HG02970 (cell line): ENCODE measurements around the gene BRF1.

Source experiments
- ATAC-seq: cut with Tn5 transposase; IDR thresholded peaks from one replicate; pipeline ENCODE4 v1.9.1; 2021; ENCODE audit warnings: mild to moderate bottlenecking, moderate library complexity, moderate number of reproducible peaks; ENCODE audit not compliant: unreplicated experiment, low FRiP score

BRF1 gene

GRCh38 chr14:105201156-105201924 lies 99.5 kb downstream of the BRF1 start:
- ATAC-seq, result no peak

GRCh38 chr14:105200641-105201040 lies 100.2 kb downstream of the BRF1 start:
- no peak for ATAC-seq

DNA sequence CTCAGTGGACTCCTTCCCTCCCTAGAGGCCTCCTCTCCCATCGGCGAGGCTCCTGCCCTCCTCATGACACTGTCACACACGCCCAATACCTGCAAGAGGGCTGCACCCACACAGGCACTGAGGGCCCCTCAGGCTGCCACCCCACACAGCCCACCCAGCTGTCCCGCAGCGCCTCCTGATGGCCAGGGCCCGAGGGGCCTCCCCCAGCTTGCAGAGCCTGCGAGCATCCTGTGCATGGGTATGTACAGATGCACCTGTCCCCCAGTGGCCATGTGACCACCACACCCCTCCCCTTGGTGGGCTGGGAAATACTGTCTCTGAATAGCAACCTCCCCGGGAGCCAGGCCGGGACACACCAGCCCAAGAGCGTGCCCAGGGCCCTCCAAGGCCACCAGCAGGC lies 100.7 kb downstream of the BRF1 start:
- no peak for ATAC-seq

GRCh38 chr14:105199093-105199492 lies 101.7 kb downstream of the BRF1 start:
- ATAC-seq, result no peak

DNA sequence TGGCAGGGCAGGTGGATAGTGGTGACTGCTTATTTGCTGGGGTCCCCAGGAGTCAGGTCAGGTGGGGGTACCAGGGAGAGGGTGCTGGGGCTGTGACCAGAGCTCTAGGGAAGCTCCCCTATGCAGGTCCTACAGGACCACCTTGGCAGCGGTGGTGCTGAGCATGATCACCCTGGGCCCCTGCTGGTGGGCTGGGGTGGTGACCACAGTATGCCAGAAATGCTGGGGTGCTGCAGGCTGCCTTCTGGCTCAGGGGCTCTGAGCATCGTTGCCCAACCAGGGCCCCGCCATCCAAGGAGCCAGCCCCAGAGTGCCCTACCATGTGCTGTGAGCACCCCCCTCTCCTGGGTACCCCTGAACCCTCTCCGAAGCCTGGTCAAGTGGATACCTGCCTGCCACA lies 102.2 kb downstream of the BRF1 start:
- ATAC-seq, result no peak

DNA sequence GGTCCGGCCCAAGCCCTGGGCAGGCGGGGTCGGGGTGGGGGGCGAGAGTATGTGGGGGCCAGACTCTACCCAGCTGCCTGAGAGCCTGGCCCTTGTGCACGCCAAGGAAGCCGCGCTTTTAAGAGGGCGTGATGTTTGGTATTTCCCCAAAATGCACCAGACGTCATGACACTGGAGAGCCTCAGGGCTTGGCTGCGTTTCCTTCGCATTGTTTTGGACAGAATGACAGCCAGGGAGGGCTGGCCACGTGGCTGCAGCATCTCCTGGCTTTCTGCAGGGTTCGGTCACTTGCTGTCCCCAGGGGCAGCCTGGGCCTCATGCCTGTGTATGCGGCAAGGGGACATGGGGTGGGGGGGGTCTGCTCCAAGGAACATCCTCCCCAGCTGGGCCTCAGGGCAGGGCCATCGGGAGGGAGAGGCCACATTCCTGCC lies 103.6 kb downstream of the BRF1 start:
- ATAC-seq, result no peak

DNA sequence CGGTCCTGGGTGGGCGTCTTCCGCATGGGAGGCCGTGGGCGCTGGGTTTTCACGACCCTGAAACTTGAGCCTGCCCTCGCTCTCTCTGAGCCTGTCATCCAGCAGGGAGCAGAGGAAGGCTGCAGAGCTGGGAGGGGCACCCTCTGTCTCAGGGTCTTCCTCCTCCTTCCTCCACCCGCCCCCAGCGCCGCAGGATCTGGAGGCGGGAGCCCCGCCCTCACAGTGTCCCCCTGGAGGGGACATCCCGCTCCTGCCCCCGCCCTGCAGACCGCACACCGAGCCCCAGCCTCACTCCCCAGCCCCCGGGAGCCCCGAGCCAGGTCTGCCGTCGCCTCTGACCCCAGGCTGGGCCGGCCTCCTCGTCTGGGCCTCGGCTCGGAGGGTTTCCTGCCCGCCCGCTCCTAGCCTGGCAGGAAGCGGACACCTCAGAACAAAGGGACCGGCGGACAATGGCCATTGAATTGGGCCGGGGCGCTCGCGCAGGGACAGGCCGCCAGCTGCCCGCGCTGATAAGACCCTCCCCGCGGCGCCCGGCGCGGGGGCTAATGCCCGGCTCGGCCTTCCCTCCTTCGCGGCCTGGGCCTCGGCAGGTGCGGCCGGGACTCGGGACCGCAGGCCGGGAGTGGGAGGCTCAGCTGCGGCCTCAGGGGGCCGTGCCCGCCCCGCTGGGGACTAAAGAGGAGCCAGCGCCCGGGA lies 104.4 kb downstream of the BRF1 start:
- ATAC-seq, result no peak

- no peak for ATAC-seq
Observed at GRCh38 chr14:105195522-105196264, 105.1 kb downstream of the BRF1 start.

DNA sequence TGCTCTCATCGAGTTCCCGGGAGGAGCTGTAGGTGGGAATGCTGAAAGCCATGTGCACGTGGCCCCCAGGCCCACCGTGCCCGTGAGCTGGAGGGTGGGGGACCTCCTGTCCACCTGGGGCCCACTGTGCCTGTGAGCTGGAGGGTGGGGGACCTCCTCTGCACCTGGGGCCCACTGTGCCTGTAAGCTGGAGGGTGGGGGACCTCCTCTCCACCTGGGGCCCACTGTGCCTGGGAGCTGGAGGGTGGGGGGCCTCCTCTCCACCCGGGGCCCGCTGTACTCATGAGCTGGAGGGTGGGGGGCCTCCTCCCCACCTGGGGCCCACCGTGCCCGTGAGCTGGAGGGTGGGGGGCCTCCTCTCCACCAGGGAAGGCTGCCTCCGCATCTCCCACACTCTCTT lies 105.8 kb downstream of the BRF1 start:
- ATAC-seq, result no peak

- no peak for ATAC-seq
Observed at GRCh38 chr14:105193916-105194782, 106.7 kb downstream of the BRF1 start.

GRCh38 chr14:105192866-105193731 lies 107.7 kb downstream of the BRF1 start:
- no peak for ATAC-seq

- ATAC-seq, result no peak
Observed at GRCh38 chr14:105187935-105188524, 112.8 kb downstream of the BRF1 start.

DNA sequence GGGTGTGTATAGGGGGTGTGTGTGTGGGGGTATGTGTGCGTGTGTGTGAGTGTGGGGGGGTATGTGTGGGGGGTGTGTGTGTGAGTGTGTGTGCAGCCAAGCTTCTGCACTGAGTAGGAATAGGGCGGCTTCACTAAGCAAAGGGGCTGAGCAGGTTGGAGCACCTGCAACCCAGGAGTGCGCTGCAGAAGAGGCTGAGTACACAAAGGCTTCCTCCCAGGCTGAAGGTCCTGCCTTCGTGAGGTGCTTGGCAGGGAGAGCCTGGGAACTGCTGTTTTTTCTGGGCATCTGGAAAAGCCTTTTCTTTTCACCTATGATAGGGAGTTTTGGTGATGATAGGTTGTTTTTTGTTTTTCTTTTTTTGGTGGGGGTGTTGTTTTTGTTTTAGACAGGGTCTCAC lies 113.7 kb downstream of the BRF1 start:
- no peak for ATAC-seq

GRCh38 chr14:105185973-105186372 lies 114.8 kb downstream of the BRF1 start:
- ATAC-seq, result no peak

GRCh38 chr14:105185001-105185400 lies 115.8 kb downstream of the BRF1 start:
- ATAC-seq, result no peak

- ATAC-seq, result no peak
Observed at GRCh38 chr14:105184461-105184860, 116.3 kb downstream of the BRF1 start.

DNA sequence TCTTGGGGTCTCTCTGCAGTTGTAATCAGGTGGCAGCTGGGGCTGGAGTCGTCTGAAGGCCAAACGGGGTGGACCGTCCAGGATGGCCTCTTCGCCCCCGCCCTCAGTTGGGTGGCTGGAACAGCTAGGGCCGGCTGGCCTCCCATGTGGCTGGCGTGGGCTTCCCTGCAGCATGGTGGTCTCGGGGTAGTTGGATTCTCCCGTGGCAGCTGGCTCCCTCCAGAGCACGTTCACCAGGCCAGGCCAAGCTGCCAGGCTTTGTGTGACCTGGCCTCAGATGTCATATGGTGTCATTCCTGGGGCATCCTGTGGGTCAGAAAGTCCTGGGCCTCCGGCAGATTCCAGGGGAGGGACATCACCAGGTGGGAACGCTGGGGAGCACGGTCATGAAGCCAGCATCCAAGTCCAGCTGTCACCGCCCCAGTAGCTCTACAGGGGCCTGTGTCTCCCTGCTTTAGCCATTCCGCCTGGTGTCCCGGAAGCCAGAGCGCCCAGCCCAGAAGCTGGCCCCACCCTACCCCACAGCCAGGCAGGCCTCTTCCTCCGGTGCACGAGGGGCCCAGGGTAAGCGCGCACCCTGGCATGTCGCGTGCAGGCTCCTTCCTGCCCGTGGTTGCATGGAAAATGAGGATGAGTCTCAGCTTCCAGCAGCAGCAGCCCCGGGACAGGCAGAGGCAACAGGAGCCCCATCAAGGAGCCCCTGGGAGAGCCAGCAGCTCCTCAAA lies 118.3 kb downstream of the BRF1 start:
- no peak for ATAC-seq

GRCh38 chr14:105181549-105182295 lies 119.1 kb downstream of the BRF1 start:
- no peak for ATAC-seq
